Activated CD8-positive, alpha-beta memory T cell treated with anti-CD3 and anti-CD28 coated beads, Interleukin-2, amount 50 U/mL, for 48 hours (primary cell): ENCODE results near the gene IFT43.

Experiments used
- DNase-seq: peaks from one replicate; pipeline ENCODE4 v3.0.0-alpha.2; 2020

Gene IFT43

GRCh38 chr14:76022991-76023390 is 37.4 kb downstream of the IFT43 start:
- DNase-seq, result no peak

GRCh38 chr14:76023757-76024156 is 38.2 kb downstream of the IFT43 start:
- DNase-seq, result no peak

GRCh38 chr14:76024211-76024907 is 38.8 kb downstream of the IFT43 start:
- no peak for DNase-seq

GRCh38 chr14:76034566-76034965 is 49.0 kb downstream of the IFT43 start:
- DNase-seq, result no peak

- DNase-seq, result no peak
Measured at GRCh38 chr14:76040704-76041103, 55.1 kb downstream of the IFT43 start.

- no peak for DNase-seq
Measured at GRCh38 chr14:76045773-76046172, 60.2 kb downstream of the IFT43 start.

GRCh38 chr14:76050250-76050649 is 64.7 kb downstream of the IFT43 start:
- DNase-seq, result no peak

- DNase-seq, result peak; percentile 59
Measured at GRCh38 chr14:76050797-76051392, 65.3 kb downstream of the IFT43 start.

GRCh38 chr14:76051717-76052465 is 66.3 kb downstream of the IFT43 start:
- no peak for DNase-seq

- DNase-seq, result no peak
Measured at GRCh38 chr14:76053572-76054355, 68.2 kb downstream of the IFT43 start.

- no peak for DNase-seq
Measured at GRCh38 chr14:76055330-76055729, 69.8 kb downstream of the IFT43 start.

GRCh38 chr14:76056128-76056527 is 70.6 kb downstream of the IFT43 start:
- no peak for DNase-seq

- no peak for DNase-seq
Measured at GRCh38 chr14:76057914-76058313, 72.4 kb downstream of the IFT43 start.

- no peak for DNase-seq
Measured at GRCh38 chr14:76063327-76063726, 77.8 kb downstream of the IFT43 start.

GRCh38 chr14:76065519-76065918 is 80.0 kb downstream of the IFT43 start:
- no peak for DNase-seq

GRCh38 chr14:76067536-76067935 is 82.0 kb downstream of the IFT43 start:
- no peak for DNase-seq

GRCh38 chr14:76073717-76074116 is 88.2 kb downstream of the IFT43 start:
- DNase-seq, result no peak

GRCh38 chr14:76077340-76077739 is 91.8 kb downstream of the IFT43 start:
- DNase-seq, result no peak

GRCh38 chr14:76078501-76078900 is 92.9 kb downstream of the IFT43 start:
- DNase-seq, result no peak

GRCh38 chr14:76080025-76080424 is 94.5 kb downstream of the IFT43 start:
- no peak for DNase-seq

GRCh38 chr14:76080471-76080870 is 94.9 kb downstream of the IFT43 start:
- no peak for DNase-seq

- no peak for DNase-seq
Measured at GRCh38 chr14:76081642-76082041, 96.1 kb downstream of the IFT43 start.
